ENCODE data around the gene LBX2. TPM values are rescaled to one million over a fixed set of nuclear protein-coding genes. Genes with fewer than 3 reads are reported as not detected.
A peak's percentile ranks its signal among the peaks of the same experiment; 100 is the strongest.

LBX2 gene
- total RNA-seq, 4 donors from 2014 or later = 0.40 to 0.58 TPM; not detected in 2

GRCh38 chr2:74513605-74514367 is 14.4 kb upstream of the LBX2 start:
- no peak for ATAC-seq
- TF ChIP-seq EP300 (IDR thresholded peaks at IDR 0.05) = no peak
- TF ChIP-seq POLR2AphosphoS5 (IDR thresholded peaks at IDR 0.05) = peak; percentile 75
- no peak for TF ChIP-seq CTCF (IDR thresholded peaks at IDR 0.05)

GRCh38 chr2:74512744-74513604 is 13.6 kb upstream of the LBX2 start:
- no peak for ATAC-seq
- no peak for TF ChIP-seq CTCF (IDR thresholded peaks at IDR 0.05)
- TF ChIP-seq POLR2A (IDR thresholded peaks at IDR 0.05) = no peak
- no peak for TF ChIP-seq EP300 (IDR thresholded peaks at IDR 0.05)
- no peak for TF ChIP-seq POLR2AphosphoS5 (IDR thresholded peaks at IDR 0.05)
- Histone ChIP-seq H3K27me3 (peaks cover 89% of the 10 kb centered on the region), H3K4me1 (peaks cover 0 to 43% (median 29%) of the 10 kb centered on the region in 3 donors), H3K9me3 (no peaks in the 10 kb centered on the region), H3K4me3 (no peak overlapping the region), H3K27ac (no peak overlapping the region), H3K36me3 (no peaks in the 10 kb centered on the region)
- no CpG with 5 or more reads among the region's 36 CpGs for WGBS, 2 donors (ENCODE audit: low coverage in 1 of 2)

More at GRCh38 chr2:74513605-74514367, 14.4 kb upstream of the LBX2 start:
- no peaks in the 10 kb centered on the region for H3K36me3 ChIP-seq
- H3K27me3 ChIP-seq = peaks cover 97% of the 10 kb centered on the region
- no peak overlapping the region for H3K27ac ChIP-seq
- WGBS, 2 donors (ENCODE audit: low coverage in 1 of 2) = 0 to 6% methylated on average over 2 to 30 of the region's 52 CpGs
- H3K4me1 ChIP-seq = peaks cover 0 to 38% (median 29%) of the 10 kb centered on the region in 3 donors
- H3K9me3 ChIP-seq = no peaks in the 10 kb centered on the region
- H3K4me3 ChIP-seq = peak overlapping the region in 1 of 2 donors; percentile 8

- Histone ChIP-seq H3K27ac (no peak overlapping the region), H3K4me1 (peaks cover 0 to 50% (median 30%) of the 10 kb centered on the region in 3 donors), H3K4me3 (no peak overlapping the region), H3K27me3 (peaks cover 76% of the 10 kb centered on the region), H3K9me3 (no peaks in the 10 kb centered on the region), H3K36me3 (peaks cover 0 to under 1% of the 10 kb centered on the region in 2 donors)
- ATAC-seq = no peak
- 33 to 35% methylated on average over 3 to 6 of the region's 11 CpGs for WGBS, 2 donors (ENCODE audit: low coverage in 1 of 2)
- no peak for TF ChIP-seq POLR2A (IDR thresholded peaks at IDR 0.05)
- no peak for TF ChIP-seq CTCF (IDR thresholded peaks at IDR 0.05)
- no peak for TF ChIP-seq EP300 (IDR thresholded peaks at IDR 0.05)
- TF ChIP-seq POLR2AphosphoS5 (IDR thresholded peaks at IDR 0.05) = no peak
Observed at GRCh38 chr2:74511104-74511989, 11.9 kb upstream of the LBX2 start.

GRCh38 chr2:74510272-74510671 is 10.9 kb upstream of the LBX2 start:
- 64 to 80% methylated on average over 1 to 4 of the region's 4 CpGs for WGBS, 2 donors (ENCODE audit: low coverage in 1 of 2)
- Histone ChIP-seq H3K36me3 (peaks cover 0 to 11% of the 10 kb centered on the region in 2 donors), H3K27ac (no peak overlapping the region), H3K27me3 (peaks cover 76% of the 10 kb centered on the region), H3K9me3 (no peaks in the 10 kb centered on the region), H3K4me1 (peaks cover 0 to 50% (median 30%) of the 10 kb centered on the region in 3 donors), H3K4me3 (no peak overlapping the region)
- no peak for TF ChIP-seq EP300 (IDR thresholded peaks at IDR 0.05)
- no peak for TF ChIP-seq POLR2A (IDR thresholded peaks at IDR 0.05)
- no peak for TF ChIP-seq CTCF (IDR thresholded peaks at IDR 0.05)
- no peak for TF ChIP-seq POLR2AphosphoS5 (IDR thresholded peaks at IDR 0.05)
- ATAC-seq = no peak

Data from gastroesophageal sphincter (tissue), 4 donors.